ENCODE results near the gene KCNQ5.

KCNQ5 gene

GRCh38 chr6:72999995-73000394, 378.1 kb downstream of the KCNQ5 start:
- no peak for DNase-seq (ENCODE audit: low read depth in 2 of 2)

- no peak for DNase-seq (ENCODE audit: low read depth in 2 of 2)
These were observed 378.6 kb downstream of the KCNQ5 start for GRCh38 chr6:73000460-73000859.

DNA sequence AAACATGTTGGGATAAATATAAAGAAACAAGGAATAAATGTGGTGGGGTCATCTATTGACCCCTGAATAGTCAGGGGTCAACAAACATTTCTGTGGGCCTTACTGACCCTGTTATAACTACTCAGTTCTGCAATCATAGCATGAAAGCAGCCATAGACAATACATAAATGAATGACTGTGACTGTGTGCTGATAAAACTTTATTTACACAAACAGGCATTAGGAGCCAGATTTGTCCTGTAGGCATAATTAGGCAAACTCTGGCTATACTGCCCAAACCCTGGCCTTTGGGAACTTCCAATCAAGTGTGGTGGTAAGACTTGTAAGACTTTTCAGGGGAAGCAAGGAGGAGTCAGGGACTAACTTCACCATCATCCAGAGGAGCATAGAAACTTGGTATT, 380.7 kb downstream of the KCNQ5 start:
- DNase-seq (ENCODE audit: low read depth in 2 of 2): no peak

DNA sequence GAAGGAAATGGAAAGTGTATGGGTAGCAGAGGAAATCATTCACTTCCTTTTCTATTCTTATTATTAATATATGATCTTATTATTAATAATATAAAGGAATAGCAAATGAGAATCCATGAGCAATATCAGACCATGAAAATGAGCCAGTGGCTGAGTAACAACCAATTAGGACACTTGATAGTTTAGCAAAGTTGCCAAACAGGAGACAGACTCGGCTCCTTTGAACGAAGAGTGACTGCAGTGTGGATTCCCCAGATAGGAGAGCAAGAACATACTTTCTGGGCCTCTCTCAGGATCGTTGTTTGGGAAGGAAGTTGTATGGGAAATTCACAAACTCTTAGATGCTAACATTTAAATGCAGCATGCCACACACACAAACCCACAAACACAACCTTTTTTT, 381.4 kb downstream of the KCNQ5 start:
- no peak for DNase-seq (ENCODE audit: low read depth in 2 of 2)

DNA sequence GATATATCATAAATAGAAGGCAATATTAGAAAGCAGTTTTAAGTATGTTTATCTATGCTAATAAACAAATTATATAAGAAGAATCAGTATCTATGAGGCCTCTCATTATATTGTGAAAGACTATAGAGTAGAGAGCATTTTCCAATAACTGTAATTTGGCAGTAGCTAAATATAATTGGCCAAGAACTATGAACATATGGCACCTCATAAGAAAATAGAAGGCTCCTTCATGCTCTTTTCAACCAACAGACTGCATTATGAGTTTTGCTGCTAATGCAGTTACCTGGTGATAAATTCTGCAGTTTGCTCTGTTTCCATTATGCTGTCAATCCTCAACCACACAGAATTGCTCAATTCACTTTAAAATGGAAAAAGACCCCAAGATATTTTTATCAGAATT, 382.4 kb downstream of the KCNQ5 start:
- DNase-seq (ENCODE audit: low read depth in 2 of 2): no peak

- no peak for DNase-seq (ENCODE audit: low read depth in 2 of 2)
These were observed 383.0 kb downstream of the KCNQ5 start for GRCh38 chr6:73004861-73005260.

DNA sequence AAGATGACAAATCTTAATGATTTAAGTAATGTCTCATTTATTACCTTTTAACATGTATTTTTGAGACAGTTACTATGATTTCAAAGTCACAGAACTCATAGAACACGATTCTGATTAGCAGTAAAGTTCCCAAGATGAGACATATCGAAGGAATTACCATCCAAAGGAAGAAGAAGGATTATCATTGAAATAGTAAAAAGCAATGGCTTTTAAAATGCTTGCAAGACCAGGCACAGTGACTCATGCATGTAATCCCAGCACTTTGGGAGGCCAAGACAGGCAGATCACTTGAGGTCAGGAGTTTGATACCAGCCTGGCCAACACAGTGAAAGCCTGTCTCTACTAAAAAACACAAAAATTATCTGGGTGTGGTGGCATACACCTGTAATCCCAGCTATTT, 384.3 kb downstream of the KCNQ5 start:
- DNase-seq (ENCODE audit: low read depth in 2 of 2): no peak

GRCh38 chr6:73011945-73012344, 390.1 kb downstream of the KCNQ5 start:
- DNase-seq (ENCODE audit: low read depth in 2 of 2): no peak

GRCh38 chr6:73017476-73017875, 395.6 kb downstream of the KCNQ5 start:
- DNase-seq (ENCODE audit: low read depth in 2 of 2): no peak

DNA sequence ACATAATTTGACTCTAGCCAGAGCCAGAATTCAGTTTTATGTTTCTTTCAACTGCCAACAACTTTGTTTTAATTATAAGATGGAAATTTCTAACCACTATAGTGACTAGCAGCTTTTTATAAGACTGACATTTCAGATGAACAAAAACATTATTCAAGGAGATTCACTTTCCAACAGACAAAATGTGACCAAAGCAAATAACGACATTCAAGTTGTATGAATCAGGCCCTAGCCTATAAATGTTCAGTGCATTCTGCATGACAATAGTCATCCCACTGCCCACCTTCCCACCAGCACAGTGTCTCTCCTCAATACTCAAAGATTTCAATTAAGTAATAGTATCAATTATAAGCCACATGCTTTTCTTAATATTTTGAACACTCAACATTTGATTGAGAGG, 402.7 kb downstream of the KCNQ5 start:
- no peak for DNase-seq (ENCODE audit: low read depth in 2 of 2)

DNA sequence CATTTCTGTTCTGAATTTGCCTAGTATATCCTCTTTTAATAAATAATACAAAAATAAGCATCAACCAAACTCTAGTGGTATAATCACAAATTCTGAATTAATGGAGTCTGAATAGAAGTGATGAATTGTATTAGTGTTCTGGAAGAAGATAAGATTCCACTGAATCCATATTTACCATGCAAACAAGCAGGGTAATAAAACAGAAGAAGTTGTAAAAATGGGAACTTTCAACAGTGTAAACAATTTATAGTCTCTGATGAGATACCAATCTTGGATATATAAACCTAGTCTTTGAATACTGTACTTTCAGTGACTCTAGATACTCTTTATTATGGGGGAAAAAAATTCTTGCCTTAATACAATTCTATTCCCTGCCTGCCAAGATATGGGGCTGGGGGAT, 405.8 kb downstream of the KCNQ5 start:
- no peak for DNase-seq (ENCODE audit: low read depth in 2 of 2)

DNA sequence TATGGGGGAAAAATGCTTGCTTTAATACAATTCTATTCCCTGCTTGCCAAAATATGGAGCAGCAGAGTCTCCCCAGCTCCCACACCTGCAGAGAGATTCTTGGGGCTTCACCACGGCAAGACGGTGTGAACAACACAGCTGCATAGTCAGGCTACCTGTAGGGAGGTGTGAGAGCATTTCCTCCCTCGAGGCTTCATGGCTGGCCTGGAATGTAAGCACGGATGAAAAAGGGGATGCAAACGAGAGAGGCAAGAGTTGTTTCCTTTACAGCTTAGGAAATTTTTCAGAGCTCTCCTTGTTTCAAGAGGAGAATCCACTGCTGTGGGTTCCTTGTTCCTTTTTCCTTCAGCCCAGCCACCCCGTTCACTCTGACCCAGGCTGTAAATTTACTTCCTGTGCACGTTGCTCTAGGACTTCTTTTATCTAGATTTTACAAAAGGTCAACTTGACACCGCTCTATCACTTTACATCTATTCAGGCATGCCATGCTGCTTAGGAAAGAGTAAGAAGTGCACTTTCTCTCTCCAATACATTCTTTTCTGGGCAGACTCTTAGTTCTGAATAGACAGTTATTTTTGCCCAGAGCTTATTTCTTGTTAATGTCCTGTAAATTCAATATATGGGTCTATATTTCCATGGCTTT, 406.4 kb downstream of the KCNQ5 start:
- no peak for DNase-seq (ENCODE audit: low read depth in 2 of 2)

DNA sequence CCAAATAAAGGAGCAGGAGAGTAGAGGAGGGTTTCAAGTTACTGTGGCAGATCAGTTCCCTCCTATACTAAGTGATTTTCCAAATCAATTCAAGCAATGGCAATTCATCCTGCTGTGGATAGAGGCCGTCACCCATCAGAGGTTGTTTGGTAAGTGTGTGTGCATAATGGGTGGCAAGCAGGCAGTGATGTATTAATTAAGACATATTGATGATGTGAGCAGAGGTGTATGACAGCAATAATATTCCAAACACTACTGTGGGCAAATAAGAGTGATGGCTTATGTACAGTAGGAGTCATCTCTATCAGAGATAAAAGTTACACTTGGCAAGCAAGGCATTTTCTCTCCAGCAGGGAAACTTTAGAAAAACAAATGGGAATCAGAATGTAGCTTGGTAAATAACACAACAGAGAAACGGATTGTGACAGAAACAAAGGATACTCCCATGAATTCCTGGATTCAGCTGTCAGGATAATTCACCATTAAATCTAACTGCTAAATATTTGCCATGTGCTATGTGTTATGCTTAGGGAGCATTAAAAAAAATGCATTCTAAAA, 407.1 kb downstream of the KCNQ5 start:
- no peak for DNase-seq (ENCODE audit: low read depth in 2 of 2)

- DNase-seq (ENCODE audit: low read depth in 2 of 2): no peak
These were observed 408.4 kb downstream of the KCNQ5 start for GRCh38 chr6:73030257-73030656.

DNA sequence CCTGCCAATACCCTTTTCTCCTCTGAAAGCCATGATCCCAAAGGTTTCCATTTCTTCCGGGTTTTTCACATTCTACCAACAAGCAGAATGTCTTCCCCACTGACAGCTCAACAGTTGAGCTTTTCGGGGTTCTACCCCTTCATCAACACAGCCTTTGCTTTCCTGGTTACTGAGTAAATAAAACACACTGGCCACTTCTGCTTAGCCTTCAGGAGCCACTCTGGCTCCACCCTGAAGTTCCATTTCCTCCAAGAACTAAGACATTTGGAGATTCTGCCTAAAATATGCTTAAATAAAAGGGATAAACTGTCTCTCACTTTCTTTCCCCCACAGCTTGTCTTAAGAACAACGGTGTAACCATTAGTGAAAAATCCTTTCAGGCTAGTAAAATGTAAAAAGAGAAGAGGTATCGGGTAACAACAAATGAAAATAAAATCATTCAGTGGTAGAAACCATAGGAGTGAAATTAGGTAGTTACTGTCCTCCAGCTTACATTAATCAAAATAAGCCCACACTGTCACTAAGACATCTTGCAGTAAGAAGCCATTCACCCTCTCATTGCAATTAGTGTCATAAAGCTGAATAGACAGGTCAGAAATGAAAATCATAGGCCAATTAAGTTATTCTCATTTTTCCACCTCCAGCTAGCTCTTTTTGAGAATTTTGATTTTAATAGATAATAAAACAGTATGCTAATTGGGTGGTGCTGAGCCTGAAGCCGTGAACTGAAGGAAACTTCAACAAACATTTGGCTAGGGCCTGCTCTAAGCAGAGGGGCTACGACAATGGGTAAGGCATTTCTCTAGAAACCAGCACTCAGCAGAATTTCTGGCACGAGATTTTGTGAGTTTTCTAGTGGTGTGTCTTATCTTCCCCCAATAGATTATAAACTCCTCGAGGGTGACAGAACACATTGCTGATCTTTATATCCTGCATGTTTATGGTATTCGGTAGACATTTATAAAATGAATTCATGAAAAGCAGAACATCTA, 409.2 kb downstream of the KCNQ5 start:
- DNase-seq (ENCODE audit: low read depth in 2 of 2): no peak

GRCh38 chr6:73032586-73032985, 410.7 kb downstream of the KCNQ5 start:
- no peak for DNase-seq (ENCODE audit: low read depth in 2 of 2)

DNA sequence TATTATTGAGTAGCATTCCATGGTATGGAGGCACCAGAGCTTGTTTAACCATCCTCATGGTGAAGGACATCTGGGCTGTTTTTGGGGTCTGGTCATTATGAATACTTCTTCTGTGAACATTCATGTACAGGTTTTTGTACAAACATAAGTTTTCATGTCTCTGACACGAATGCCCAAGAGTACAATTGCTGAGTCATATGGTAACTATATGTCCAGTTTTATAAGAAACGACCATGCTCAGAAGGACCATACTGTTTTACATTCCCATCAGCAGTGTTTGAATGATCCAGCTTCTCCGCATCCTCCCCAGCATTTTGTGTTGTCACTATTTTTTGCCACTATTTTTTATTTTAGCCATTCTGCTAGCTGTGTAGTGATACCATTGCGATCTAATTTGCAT, 414.8 kb downstream of the KCNQ5 start:
- no peak for DNase-seq (ENCODE audit: low read depth in 2 of 2)

- no peak for DNase-seq (ENCODE audit: low read depth in 2 of 2)
These were observed 419.2 kb downstream of the KCNQ5 start for GRCh38 chr6:73041051-73041450.

DNA sequence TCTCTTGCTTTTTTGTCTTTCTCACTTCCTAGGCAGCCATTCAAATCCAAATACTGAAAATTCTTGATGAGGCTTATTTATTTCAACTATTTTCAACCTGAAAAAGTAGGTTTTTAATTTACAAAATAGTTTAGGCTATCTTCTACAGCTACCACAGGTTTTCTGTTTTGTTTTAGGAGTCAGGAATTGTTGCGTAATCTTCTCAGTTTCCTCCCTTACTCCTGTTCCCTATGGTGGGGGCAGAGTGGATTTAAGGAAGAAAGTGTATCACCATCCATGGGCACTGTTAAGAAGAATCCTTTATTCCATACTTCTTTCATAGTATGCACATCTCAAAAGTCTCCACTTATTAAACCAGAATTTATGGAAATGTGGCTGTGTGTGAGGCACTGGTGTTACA, 421.0 kb downstream of the KCNQ5 start:
- no peak for DNase-seq (ENCODE audit: low read depth in 2 of 2)

- DNase-seq (ENCODE audit: low read depth in 2 of 2): no peak
These were observed 421.6 kb downstream of the KCNQ5 start for GRCh38 chr6:73043446-73043845.

GRCh38 chr6:73045609-73046008, 423.7 kb downstream of the KCNQ5 start:
- DNase-seq (ENCODE audit: low read depth in 2 of 2): no peak

DNA sequence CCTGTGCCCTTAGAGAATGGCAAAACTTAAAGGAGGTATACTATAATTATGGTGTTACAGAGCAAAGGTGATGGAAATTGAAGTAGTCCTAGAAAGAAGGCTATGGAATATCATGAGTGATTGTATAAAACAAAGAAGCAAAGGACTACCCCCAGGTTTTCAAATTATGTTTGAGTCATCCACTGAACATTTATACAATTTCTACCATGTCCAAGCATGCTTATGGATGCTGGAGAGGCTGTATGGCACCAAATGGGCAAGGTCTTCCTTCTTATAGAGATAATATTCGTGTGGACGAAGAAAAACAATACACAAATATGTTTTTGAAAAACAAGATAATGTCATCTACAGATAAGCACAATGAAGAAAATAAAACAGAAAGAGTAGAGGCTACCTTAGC, 425.9 kb downstream of the KCNQ5 start:
- DNase-seq (ENCODE audit: low read depth in 2 of 2): no peak

Measured in stimulated activated CD4-positive, alpha-beta T cell treated with anti-CD3 and anti-CD28 coated beads, Interleukin-1b, Interleukin-23, amount 100 ng/mL, for 1 hour (primary cell).